Raji (cell line): ENCODE data around the gene FYN.

Experiments
- POLR2A ChIP-seq: IDR thresholded peaks from 2 replicates; pipeline ENCODE4 v1.6.1; 2011; ENCODE audit warnings: low read depth, low read length, control low read depth; ENCODE audit not compliant: insufficient read depth

FYN gene

DNA sequence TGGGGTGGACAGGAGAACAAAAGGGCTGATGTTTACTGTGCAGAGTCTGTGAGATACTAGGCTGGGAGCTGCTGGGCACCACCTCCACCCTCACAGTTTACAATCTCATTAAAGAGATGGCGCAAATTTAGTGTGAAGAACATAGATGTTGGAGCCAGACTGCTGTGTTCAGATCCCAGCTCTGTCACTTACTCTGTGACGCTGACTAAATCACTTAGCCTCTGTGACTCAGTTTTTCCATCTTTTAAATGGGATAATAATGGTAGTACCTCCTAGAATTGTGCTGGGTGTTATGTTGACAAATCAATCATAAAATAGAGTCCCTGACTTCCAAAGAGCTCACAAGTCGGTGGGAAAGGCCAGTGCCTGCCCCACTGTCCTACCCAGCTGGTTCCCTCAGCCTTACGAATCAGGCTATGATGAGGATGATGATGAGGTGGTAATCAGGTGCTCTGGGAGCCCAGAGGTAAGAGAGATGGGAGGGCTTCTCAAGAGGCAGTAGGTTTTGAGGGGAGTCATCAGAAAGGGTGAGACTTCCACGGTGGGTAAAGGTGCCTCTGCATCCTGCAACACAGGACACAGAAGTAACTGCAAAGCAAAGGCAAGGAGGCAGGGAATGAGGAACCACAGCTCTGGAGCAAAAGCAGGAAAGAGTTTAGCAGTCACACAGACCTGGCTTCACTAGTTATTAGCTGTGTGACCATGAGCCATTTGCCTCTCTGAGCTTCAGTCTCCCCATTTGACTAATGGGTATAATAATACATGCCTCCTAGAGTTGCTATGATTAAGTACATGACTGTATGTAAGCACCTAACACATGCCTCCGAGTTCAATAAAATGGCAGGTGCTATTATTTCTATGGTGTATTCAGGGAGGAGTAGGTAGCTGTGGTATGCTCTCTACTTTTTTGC, 8.9 kb downstream of the FYN start:
- TF ChIP-seq POLR2A, result no peak

DNA sequence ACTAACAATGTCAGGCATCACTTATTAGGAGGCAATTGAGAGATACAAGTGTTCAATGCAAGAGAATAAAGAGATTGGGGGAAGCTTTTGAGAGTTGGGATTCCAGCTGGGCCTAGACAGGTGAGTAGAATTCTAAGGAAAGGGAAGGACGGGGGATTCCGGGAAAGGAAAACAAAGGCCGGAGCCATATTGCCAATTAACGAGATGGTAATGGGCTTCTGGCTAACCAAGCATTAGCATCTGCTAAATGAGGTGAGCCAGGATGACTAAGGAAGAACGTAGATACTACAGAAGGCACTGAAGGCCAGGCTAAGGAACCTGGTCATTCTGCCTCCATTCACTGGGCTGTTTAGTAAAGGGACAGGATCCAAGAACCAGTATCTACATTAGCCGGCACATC, 10.5 kb downstream of the FYN start:
- TF ChIP-seq POLR2A, result no peak

DNA sequence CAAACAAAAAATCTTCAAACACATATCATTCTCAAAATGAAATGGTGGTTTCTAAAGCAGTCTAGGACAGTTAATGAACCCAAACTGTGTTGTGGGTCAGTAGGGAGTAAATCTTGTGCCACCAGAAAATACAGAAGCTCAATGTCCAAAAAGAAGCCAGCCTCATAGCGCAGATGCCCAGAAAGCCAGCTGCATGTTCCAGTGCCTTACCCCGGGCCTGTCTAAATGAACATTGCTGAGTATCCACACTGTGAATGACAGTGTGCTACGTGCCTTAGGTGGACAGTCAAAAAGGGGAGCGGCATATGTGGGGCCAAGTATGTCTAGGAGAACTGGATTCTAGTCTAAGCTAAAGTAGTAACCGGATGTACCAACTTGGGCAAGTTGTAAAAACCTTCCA, 10.9 kb downstream of the FYN start:
- no peak for TF ChIP-seq POLR2A

DNA sequence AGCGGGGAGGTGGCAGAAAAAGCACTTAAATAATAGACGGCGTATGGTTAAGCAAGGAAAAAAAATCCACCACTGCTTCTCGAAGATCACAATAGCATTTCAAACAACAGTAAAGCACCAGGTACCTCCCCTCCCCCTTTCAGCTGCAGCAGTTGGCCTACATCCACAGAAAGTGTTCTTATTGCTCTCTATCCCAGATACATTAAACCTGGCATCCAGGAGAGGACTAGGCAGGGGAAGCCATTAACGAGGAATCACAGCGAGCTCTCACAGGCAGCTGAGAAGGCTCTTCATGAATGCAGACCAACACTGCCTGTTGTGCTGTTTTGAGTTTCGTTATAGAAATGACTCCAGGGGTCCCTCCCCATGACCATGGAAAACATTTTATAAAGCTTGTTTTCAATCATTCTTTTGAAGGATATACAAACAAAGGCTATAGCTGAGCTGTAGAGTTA, 11.8 kb downstream of the FYN start:
- no peak for TF ChIP-seq POLR2A

DNA sequence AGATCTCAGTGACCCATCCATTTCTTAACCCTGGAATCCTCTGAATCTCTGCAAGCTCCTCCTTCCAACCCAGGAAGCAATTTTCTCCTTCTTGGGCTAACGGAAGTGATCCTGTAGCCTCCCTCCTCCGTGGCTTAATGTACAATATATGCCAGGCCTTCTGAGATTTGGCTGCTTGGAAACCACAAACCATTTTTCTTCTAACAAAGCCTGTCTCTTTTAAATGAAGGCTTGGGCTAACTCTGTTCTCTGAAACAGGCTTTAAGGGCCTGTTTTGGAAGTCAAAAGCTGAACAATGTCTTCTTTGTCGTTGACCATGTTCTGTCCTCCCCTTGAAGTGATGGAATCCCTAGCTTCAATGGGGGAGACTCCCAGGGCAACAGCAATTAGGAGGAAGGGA, 14.9 kb downstream of the FYN start:
- TF ChIP-seq POLR2A, result no peak

DNA sequence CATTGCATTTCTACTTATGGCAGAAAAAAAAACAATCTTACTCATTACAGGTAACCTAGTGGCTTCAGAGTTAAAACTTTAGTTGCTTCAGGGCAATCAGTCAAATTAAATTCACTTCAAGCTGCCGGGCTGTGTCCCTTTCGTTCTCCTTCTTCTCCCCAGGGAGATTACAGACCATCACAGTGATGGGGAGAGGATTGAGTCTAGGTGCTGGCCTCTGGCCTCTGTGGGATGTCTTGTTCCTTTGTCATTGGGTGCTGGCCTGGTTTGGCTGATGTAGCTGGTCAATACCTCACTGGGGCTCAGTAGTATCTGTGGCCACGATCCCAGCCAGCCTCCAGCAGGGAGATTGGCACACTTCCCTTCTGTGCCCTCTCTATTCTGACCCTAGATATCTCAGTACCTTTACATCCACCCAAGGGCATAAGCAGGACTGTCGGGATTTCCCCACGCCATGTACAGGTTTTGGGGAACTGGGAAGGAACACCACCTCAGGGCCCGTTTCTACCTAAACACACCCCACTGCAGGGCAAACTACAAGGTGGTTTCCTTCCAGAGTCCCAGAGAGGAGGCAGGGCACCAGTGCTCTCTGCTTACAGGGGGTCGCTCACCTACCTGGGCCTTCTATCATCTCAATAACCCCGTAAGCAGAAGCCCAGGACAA, 15.4 kb downstream of the FYN start:
- no peak for TF ChIP-seq POLR2A

DNA sequence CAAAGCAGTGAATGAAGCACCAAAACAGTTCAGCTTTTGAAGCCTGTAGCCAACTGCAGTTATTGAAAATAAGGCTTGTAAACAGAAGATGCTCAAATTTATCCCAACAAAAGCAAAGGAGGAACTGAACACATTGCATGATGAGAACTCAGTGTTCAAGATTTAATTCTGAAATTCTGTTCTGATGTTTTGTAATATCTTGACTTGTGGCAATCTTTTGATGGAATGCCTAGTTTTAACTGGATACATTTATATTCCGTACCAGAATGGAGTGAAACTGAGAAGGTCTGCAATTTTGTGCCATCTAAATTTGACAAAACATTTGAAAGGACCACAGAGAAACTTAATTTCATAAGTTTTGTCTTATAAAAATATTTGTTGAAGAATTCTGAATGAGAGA, 17.5 kb downstream of the FYN start:
- no peak for TF ChIP-seq POLR2A

DNA sequence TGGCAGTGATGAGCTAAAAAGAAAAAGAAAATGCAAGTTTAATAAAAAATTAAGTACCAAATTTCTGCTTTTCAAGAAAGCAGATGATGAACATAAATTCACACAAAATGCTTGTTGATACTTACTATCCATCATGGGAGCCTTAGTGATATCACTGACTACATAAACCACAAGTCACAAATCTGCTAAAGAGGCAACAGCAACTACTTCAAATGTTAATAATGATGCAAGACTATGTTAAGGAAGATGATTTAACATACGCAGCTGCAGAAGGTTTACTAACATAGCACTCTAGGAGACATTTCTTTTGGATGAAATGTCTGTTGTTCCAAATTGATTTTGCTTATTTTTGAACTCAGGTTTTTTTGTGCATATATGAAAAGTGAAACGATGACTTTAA, 18.6 kb downstream of the FYN start:
- TF ChIP-seq POLR2A, result no peak

DNA sequence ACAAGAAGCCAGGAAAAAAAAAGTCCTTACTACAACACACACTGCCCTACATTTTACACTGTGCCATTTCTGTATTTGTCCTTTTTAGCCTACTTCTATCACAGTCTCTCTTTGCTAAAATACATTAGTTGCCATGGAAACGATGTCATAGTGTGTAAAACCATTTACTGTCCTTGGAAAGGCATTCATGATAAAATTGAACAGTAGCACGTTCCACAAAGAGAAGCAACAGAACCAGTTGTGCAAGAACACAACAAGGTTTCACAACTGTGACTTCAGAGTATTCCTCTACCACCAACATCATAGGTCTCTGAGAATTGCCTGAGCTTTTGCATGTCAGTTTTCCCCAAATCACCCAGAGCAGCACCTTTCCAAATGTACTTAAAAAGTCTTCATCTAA, 20.5 kb downstream of the FYN start:
- no peak for TF ChIP-seq POLR2A

DNA sequence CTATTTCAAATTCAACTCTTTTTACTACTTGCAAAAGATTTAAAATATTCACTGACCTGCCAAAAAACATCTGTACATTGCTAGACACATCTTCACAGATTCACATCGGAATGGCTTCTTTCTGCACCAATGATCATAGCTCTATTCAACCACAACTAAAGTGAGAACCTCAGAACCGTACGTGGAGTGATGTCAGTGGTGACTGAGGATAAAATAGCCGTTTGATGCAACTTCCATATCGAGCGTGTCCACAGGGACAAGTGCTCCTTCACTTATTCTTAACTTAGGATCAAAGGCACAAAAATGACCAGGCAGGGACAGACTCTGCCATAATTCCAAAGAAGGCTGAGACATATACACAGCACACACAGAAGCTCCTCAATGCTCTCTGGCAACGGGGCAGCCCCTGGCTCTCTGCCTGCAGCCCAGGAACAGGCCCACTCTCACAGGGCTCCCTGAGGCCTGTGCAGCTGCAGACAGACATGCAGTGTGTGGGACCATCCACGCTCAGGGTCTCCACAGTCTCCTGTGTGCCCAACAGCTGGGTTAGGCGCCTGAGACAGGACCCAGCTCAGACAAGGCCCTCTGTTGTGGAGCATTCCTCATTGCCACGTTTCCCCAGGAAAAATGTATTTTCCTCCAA, 22.8 kb downstream of the FYN start:
- TF ChIP-seq POLR2A, result no peak

DNA sequence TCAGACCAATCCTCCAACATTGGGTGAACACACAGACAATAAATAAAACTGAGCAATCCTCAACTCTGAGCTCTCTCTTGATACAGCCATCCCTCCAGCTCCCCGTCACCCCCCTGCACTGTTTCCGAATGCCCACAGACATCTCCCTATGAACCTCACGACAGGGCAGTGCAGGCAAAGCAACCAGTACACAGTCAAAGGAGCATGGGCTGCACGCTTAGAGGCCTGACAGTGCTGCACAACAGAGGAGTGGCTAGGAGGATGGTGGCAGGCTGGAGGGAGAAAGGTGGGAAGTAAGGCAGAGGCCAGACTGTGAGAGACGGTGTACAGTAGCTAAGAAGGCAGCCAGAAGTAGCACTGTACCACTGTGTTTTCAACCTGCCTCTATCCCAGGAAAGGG, 24.0 kb downstream of the FYN start:
- TF ChIP-seq POLR2A, result no peak

DNA sequence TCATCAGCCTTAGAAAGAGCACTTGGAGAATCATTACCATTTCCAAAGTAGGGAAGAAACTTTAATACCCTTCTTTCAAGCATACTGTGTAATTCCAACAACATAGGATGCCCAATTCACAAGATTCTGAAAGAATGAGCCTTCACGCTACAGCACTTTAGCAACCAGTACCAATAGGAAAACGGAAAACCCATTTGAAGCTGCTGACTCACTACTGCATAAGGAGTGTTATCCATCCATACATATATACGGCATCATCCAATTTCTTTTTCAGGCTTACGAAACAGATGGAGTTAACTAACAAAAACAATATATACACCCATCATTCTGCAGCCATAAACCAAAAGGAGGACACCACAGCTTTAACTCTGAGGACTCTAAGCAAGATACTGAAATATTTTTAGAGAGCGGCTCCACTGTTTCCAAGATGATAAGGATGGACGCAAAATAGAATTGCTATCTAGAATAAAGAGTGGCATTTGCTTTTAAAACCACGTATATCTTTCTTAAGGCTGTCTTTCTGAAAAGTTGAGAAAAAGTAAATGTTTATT, 24.9 kb downstream of the FYN start:
- no peak for TF ChIP-seq POLR2A

DNA sequence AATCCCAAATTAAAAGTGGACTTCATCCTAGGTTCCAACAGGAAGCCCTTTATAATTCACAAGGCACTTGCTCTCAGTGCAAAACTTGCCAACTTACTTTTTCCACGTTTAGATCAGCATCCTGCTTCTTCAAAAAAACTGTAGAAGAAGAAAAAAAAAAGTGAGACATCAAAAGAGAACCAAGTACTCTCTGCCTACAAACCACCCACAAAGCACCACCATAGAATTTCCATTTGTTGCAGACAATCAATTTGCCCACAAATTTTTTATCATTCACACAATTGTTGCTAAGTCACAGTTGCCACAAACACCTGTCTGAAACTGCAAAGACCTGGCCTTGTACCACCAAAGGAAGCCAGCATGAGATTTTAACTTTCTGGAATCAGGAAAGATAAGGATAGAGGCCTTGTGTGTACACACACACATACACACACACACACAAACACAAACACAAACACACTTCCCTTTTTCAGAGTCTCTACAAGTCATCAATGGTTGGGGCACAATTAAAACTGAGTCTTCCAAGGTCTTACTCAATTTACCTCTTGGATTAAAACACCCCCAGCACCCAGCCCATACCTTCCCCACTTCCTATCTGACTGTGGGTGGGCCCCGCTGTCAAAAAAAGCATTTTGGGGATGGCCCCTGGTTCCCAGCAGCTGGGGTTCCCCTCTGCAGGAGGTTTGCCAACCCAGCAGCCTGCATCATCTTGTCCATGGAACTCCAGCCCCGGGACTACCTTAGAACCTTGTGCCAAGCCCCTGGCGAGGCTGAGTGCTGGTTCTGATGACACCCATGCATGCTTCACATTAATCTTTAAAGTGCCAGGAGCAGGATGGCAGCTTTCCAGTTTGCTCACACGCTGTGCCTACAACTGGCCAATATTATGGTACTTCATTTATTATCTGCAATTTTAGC, 26.5 kb downstream of the FYN start:
- TF ChIP-seq POLR2A, result no peak

DNA sequence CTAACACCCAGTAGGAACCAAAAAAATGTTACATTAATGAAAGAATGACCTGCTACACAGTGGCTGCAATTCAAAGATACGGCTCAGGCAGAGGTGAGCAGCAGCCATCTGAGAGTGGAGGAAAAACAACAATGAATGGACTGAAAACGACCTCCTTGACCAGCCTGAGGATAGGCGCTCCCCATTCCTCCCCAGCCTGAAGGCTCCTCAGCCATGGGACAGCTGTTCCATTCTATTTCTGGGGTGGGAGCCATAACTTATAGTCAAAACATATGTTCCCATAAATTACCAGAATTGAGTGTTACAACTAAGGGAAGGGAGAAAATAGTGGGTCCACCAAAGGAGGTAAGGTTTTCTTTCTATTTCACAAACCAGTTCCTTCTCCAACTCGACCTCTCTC, 27.2 kb downstream of the FYN start:
- TF ChIP-seq POLR2A, result no peak

DNA sequence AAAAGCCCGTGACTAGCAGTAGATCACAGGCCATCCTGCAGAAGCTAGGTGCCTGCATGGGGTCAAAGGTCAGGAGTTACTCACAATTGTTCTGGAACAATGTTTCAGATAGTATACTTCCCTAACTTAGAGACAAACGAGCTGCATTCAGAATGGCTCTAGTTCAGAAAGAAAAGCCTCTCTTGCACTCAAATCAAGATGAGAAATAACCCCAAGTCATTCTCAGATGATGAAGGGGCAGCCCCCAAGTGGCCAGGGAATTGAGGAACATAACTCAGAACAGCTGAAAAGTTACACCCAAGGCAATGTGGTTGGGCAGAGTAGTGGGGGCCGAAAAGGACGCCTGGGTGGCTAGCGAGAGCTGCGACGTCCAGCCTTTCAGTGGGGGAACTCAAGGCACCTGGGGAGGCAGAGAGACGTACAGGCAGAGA, 27.8 kb downstream of the FYN start:
- TF ChIP-seq POLR2A, result no peak

DNA sequence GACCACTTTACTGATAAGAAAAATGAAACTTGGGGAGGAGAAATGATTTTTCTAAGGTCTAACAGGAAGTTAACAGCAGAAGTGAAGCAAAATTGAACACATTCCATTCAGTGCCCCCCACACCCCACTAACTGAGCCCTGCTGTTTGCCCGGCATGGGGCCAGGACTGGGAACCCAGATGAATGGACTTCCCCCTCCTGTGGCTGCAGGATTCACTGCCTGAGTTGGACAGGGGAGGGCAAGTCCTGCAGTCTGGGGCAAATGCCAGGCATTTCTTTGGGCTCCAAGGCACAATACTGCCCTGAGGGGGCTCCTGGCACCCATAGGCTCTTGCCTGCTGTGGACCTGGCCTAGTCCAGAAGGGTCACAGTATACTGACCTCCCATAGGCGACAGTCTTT, 28.3 kb downstream of the FYN start:
- no peak for TF ChIP-seq POLR2A
